GM18867 (cell line): ENCODE measurements around the gene TAF1L.

Experiments
- ATAC-seq: cut with Tn5 transposase; IDR thresholded peaks from one replicate; pipeline ENCODE4 v1.9.1; 2021; ENCODE audit warnings: mild to moderate bottlenecking, moderate library complexity; ENCODE audit not compliant: unreplicated experiment

TAF1L gene

GRCh38 chr9:32589083-32589723, 46.3 kb downstream of the TAF1L start:
- ATAC-seq = peak; percentile 86

GRCh38 chr9:32587901-32588300, 47.6 kb downstream of the TAF1L start:
- peak; percentile 47 for ATAC-seq

GRCh38 chr9:32584784-32585183, 50.7 kb downstream of the TAF1L start:
- no peak for ATAC-seq

- peak; percentile 39 for ATAC-seq
Observed at GRCh38 chr9:32581512-32582143, 53.8 kb downstream of the TAF1L start.

- ATAC-seq = no peak
Observed at GRCh38 chr9:32580631-32581300, 54.7 kb downstream of the TAF1L start.

GRCh38 chr9:32579706-32580331, 55.6 kb downstream of the TAF1L start:
- peak; percentile 46 for ATAC-seq
